ENCODE results near the gene LPP. TPM values are rescaled to one million over a fixed set of nuclear protein-coding genes. Genes with fewer than 3 reads are reported as not detected.

LPP gene
- total and polyA plus RNA-seq, 2 of the 4 experiments (the other 2 are of a cell fraction), result 16.0 to 130 TPM

GRCh38 chr3:188764609-188765008, 610.7 kb downstream of the LPP start:
- BruUV-seq (replicated peaks), result no TSS peak
- H3K14ac ChIP-seq (replicated peaks; ENCODE audit: low read depth, low read length), result no peak overlapping the region
- in situ Hi-C loops (cut with MboI; ENCODE audit: low sequenced_read_pairs) (loop anchor here (25.0 kb wide), 1 partner anchor 1027 kb away; the partner anchor contains the start of gene BCL6), intact Hi-C loops (cut with micrococcal nuclease) (no loop called here), dilution Hi-C loops (cut with HindIII; ENCODE audit: low sequenced_read_pairs, unreplicated experiment) (no loop called here)
- H4K8ac ChIP-seq (ENCODE audit: low read depth in 2 of 2, low read length in 2 of 2), result no peak overlapping the region
- ATAC-seq (ENCODE audit: low read depth) (no peak), DNase-seq (no peak)
- no peak overlapping the region for H2AK5ac ChIP-seq (ENCODE audit: low read depth, low read length)
- no peak overlapping the region for H2AK9ac ChIP-seq (replicated peaks; ENCODE audit: low read depth, low read length, poor library complexity)
- no peak overlapping the region for H2BK120ac ChIP-seq (ENCODE audit: low read depth, low read length)
- no peak overlapping the region for H3K56ac ChIP-seq (ENCODE audit: extremely low read depth, insufficient read depth, low read length)
- no peak overlapping the region for H4K91ac ChIP-seq (ENCODE audit: insufficient read depth, low read depth, low read length)
- WGBS, 2 experiments (ENCODE audit: extremely low coverage in 2 of 2, insufficient read length in 1 of 2), result no CpG with 5 or more reads among the region's 1 CpG
- peaks cover 5% of the 10 kb centered on the region; the same call in 1 of the 2 replicates for H3K36me3 ChIP-seq (ENCODE audit: control insufficient read depth, insufficient read depth, low read length)
- no peak overlapping the region for H3K4me3 ChIP-seq (ENCODE audit: insufficient read depth, low read depth, low read length)
- ChIA-PET CTCF (no interaction called here), POLR2A (ENCODE audit: unreplicated experiment) (no interaction called here)
- H3K9ac ChIP-seq (ENCODE audit: low read depth, low read length), result no peak overlapping the region
- no peak overlapping the region for H2BK15ac ChIP-seq (ENCODE audit: low read depth, low read length)
- no peak overlapping the region for H4K5ac ChIP-seq (ENCODE audit: low read depth, low read length)
- TF ChIP-seq POLR2A (IDR thresholded peaks at IDR 0.05; ENCODE audit: low read depth, low read length) (no peak), SMC3 (IDR thresholded peaks at IDR 0.05; ENCODE audit: low read depth, low read length) (no peak), RAD21 (IDR thresholded peaks at IDR 0.05; ENCODE audit: low read length) (no peak)
- H4K20me1 ChIP-seq (ENCODE audit: insufficient read depth, low read length), result 0 out of 2 replicates have a peak, but pooled peaks cover 8% of the 10 kb centered on the region
- peaks cover 15 to 52% of the 10 kb centered on the region in 2 experiments; a peak in 3 of 4 replicates for H3K79me1 ChIP-seq (ENCODE audit: low read depth in 1 of 2, low read length in 2 of 2)
- no peaks in the 10 kb centered on the region for H3K9me3 ChIP-seq (ENCODE audit: control insufficient read depth, insufficient read depth, low read length)
- no peak overlapping the region for H3K27ac ChIP-seq (ENCODE audit: insufficient read depth, low read length)
- no peak overlapping the region for H3K18ac ChIP-seq (ENCODE audit: low read depth, low read length)
- no peak overlapping the region for H2BK5ac ChIP-seq (ENCODE audit: low read depth, low read length, poor library complexity, severe bottlenecking)
- H3K4me2 ChIP-seq (ENCODE audit: low read depth, low read length), result no peak overlapping the region
- H2BK20ac ChIP-seq (ENCODE audit: low read depth, low read length), result no peak overlapping the region
- no peak overlapping the region for H2AFZ ChIP-seq (replicated peaks; ENCODE audit: low read length, poor library complexity)
- no peak overlapping the region for H3K23ac ChIP-seq (ENCODE audit: low read depth, low read length)
- peaks cover 2% of the 10 kb centered on the region; the same call in 1 of the 2 replicates for H3K4me1 ChIP-seq (ENCODE audit: control insufficient read depth, insufficient read depth, low read length)
- H3K9me1 ChIP-seq (ENCODE audit: insufficient read depth, low read length), result 0 out of 2 replicates have a peak, but pooled peaks cover 2% of the 10 kb centered on the region
- no peak overlapping the region for H3K4ac ChIP-seq (ENCODE audit: low read depth, low read length)
- H3K27me3 ChIP-seq (ENCODE audit: control insufficient read depth, insufficient read depth, low read length), result no peaks in the 10 kb centered on the region
